ENCODE measurements around the gene FPR3. TPM values are rescaled to one million over a fixed set of nuclear protein-coding genes. Genes with fewer than 3 reads are reported as not detected.

FPR3 gene
- total and polyA plus RNA-seq, 5 donors from 2014 or later = not detected

- Mint-ChIP-seq H3K36me3 (peaks cover 50% of the 10 kb centered on the region), H3K4me1 (no peaks in the 10 kb centered on the region), H3K27ac (no peak overlapping the region), H3K4me3 (no peak overlapping the region), H3K9me3 (peaks cover 9 to 94% (median 57%) of the 10 kb centered on the region in 7 donors), H3K27me3 (no peaks in the 10 kb centered on the region)
- Histone ChIP-seq H3K9me3 (ENCODE audit: control insufficient read depth in 2 of 2, low read length in 2 of 2) (peaks cover 83 to 99% of the 10 kb centered on the region in 2 experiments), H3K27me3 (ENCODE audit: control insufficient read depth, insufficient read depth, low read length) (no peaks in the 10 kb centered on the region), H3K4me1 (ENCODE audit: control insufficient read depth, insufficient read depth, low read length, poor library complexity, severe bottlenecking) (no peaks in the 10 kb centered on the region), H3K4me3 (ENCODE audit: low read depth, low read length) (no peak overlapping the region), H3K27ac (ENCODE audit: insufficient read depth, low read length, poor library complexity, severe bottlenecking) (no peak overlapping the region), H3K36me3 (ENCODE audit: control insufficient read depth, insufficient read depth, low read length) (peaks cover 49% of the 10 kb centered on the region)
- ATAC-seq (ENCODE audit: low read depth in 2 of 2) (no peak), DNase-seq (no peak)
Measured at GRCh38 chr19:51873097-51873496, 78.1 kb downstream of the FPR3 start.

Other genes with a start within 250 kb of the FPR3 start
- 5.2 TPM for gene ZNF175, start 223.9 kb upstream of the FPR3 start, total RNA-seq
- 1 to 10 TPM in 3 of 4 donors, under 1 TPM in 1; 0.88 to 3.8 (median 2.5) TPM for gene ZNF175, start 223.9 kb upstream of the FPR3 start, polyA plus RNA-seq
- not detected for gene SIGLEC5, start 164.8 kb upstream of the FPR3 start, total RNA-seq
- under 1 TPM in 1 of 4 donors, not detected in 3; 0.16 TPM for gene SIGLEC5, start 164.8 kb upstream of the FPR3 start, polyA plus RNA-seq
- gene SIGLEC14, start 148.3 kb upstream of the FPR3 start, total RNA-seq = not detected
- gene SIGLEC14, start 148.3 kb upstream of the FPR3 start, polyA plus RNA-seq = under 1 TPM in 2 of 4 donors, not detected in 2; 0.08 to 0.18 TPM
- gene SPACA6, start 101.8 kb upstream of the FPR3 start, total RNA-seq = 4.4 TPM
- 1 to 10 TPM in 3 of 4 donors, under 1 TPM in 1; 0.98 to 5.6 (median 1.6) TPM for gene SPACA6, start 101.8 kb upstream of the FPR3 start, polyA plus RNA-seq
- gene HAS1, start 71.2 kb upstream of the FPR3 start, total RNA-seq = 0.86 TPM
- gene HAS1, start 71.2 kb upstream of the FPR3 start, polyA plus RNA-seq = not detected
- gene FPR1, start 43.3 kb upstream of the FPR3 start, total RNA-seq = not detected
- 1 to 10 TPM in 1 of 4 donors, under 1 TPM in 1, not detected in 2; 0.26 to 1.1 TPM for gene FPR1, start 43.3 kb upstream of the FPR3 start, polyA plus RNA-seq
- gene FPR2, start 34.0 kb upstream of the FPR3 start, total RNA-seq = not detected
- not detected for gene FPR2, start 34.0 kb upstream of the FPR3 start, polyA plus RNA-seq
- 6.8 TPM for gene ZNF577, start 92.8 kb downstream of the FPR3 start, total RNA-seq
- gene ZNF577, start 92.8 kb downstream of the FPR3 start, polyA plus RNA-seq = 1 to 10 TPM; 1.6 to 4.4 (median 2.4) TPM
- gene ZNF649, start 109.9 kb downstream of the FPR3 start, total RNA-seq = 9.3 TPM
- 1 to 10 TPM; 5.9 to 9.2 (median 7.8) TPM for gene ZNF649, start 109.9 kb downstream of the FPR3 start, polyA plus RNA-seq
- gene ZNF613, start 132.3 kb downstream of the FPR3 start, total RNA-seq = 2.4 TPM
- 1 to 10 TPM; 3.7 to 5.8 (median 4.7) TPM for gene ZNF613, start 132.3 kb downstream of the FPR3 start, polyA plus RNA-seq
- gene ZNF350, start 191.7 kb downstream of the FPR3 start, total RNA-seq = 25.4 TPM
- 10 to 100 TPM; 15.5 to 25.3 (median 18.8) TPM for gene ZNF350, start 191.7 kb downstream of the FPR3 start, polyA plus RNA-seq
- 13.0 TPM for gene ZNF615, start 213.1 kb downstream of the FPR3 start, total RNA-seq
- gene ZNF615, start 213.1 kb downstream of the FPR3 start, polyA plus RNA-seq = 10 to 100 TPM in 2 of 4 donors, 1 to 10 TPM in 2; 6.6 to 12.9 (median 10.3) TPM
- gene ZNF614, start 233.2 kb downstream of the FPR3 start, total RNA-seq = 5.1 TPM
- 1 to 10 TPM; 3.3 to 7.2 (median 3.8) TPM for gene ZNF614, start 233.2 kb downstream of the FPR3 start, polyA plus RNA-seq

All from CD4-positive, CD25-positive, alpha-beta regulatory T cell (primary cell).